Cardiac muscle cell (in vitro differentiated cells and primary cell): ENCODE measurements around the gene SLIT3. TPM values are rescaled to one million over a fixed set of nuclear protein-coding genes. Genes with fewer than 3 reads are reported as not detected.
A peak's percentile ranks its signal among the peaks of the same experiment; 100 is the strongest.

Experiments
- DNase-seq, 2 donors: peaks; one replicate each; pipeline versions ENCODE4 v3.0.0 to v3.0.0-alpha.2; 2010 to 2017; ENCODE audit warnings: low read depth in 1 of 2, low spot score in 1 of 2
- H3K27ac ChIP-seq: fragments of 200-600 bp; sonication (generic); 2 replicates; pipeline ENCODE4 v1.5.1; 2016
- H3K27me3 ChIP-seq: fragments of 200-600 bp; sonication (generic); 2 replicates; pipeline ENCODE4 v1.6.0; 2016; ENCODE audit warnings: control low read depth
- H3K36me3 ChIP-seq: fragments of 200-600 bp; sonication (generic); 2 replicates; pipeline ENCODE4 v1.5.1; 2016; ENCODE audit warnings: control low read depth
- H3K4me1 ChIP-seq: fragments of 200-600 bp; sonication (generic); 2 replicates; pipeline ENCODE4 v1.8.1; 2017; ENCODE audit warnings: low read depth, mild to moderate bottlenecking, mixed run types
- H3K4me3 ChIP-seq: fragments of 200-600 bp; sonication (generic); 2 replicates; pipeline ENCODE4 v1.5.1; 2016; ENCODE audit warnings: mild to moderate bottlenecking
- H3K9me3 ChIP-seq: fragments of 200-600 bp; sonication (generic); 2 replicates; pipeline ENCODE4 v1.5.1; 2017; ENCODE audit warnings: low read depth, mild to moderate bottlenecking, control low read depth
- CTCF ChIP-seq: IDR thresholded peaks from 2 replicates; pipeline ENCODE4 v1.5.1; 2012; ENCODE audit warnings: low read depth, mild to moderate bottlenecking, low read length
- polyA plus RNA-seq: library from polyadenylated mRNA; unstranded; fragments of >200 nt; fragmentation: Nextera tagmentation; extraction: Ambion mirVana; gene quantifications from 2 replicates; pipeline ENCODE4 v1.2.1, GENCODE V29; 2016
- total RNA-seq: library from RNA; depleted of rRNA; stranded (reverse); fragments of >200 nt; gene quantifications from 2 replicates; pipeline ENCODE4 v1.2.3, GENCODE V29; 2016

The SLIT3 gene
- total and polyA plus RNA-seq, 2 experiments from 2014 or later = 50.7 to 111 TPM

- Histone ChIP-seq H3K4me3 (no peak overlapping the region), H3K27me3 (no peaks in the 10 kb centered on the region), H3K4me1 (peaks cover 4% of the 10 kb centered on the region), H3K36me3 (no peaks in the 10 kb centered on the region), H3K27ac (no peak overlapping the region), H3K9me3 (no peaks in the 10 kb centered on the region)
- no peak for TF ChIP-seq CTCF
- DNase-seq = no peak
Observed at GRCh38 chr5:169072233-169072632, 228.7 kb downstream of the SLIT3 start.

- H3K4me1 ChIP-seq = peaks cover 4% of the 10 kb centered on the region
- H3K36me3 ChIP-seq = no peaks in the 10 kb centered on the region
- H3K27ac ChIP-seq = no peak overlapping the region
- no peaks in the 10 kb centered on the region for H3K9me3 ChIP-seq
- H3K4me3 ChIP-seq = no peak overlapping the region
- H3K27me3 ChIP-seq = no peaks in the 10 kb centered on the region
- no peak for TF ChIP-seq CTCF
- no peak for DNase-seq
Observed at GRCh38 chr5:169070413-169070812, 230.5 kb downstream of the SLIT3 start.

- peaks cover 18% of the 10 kb centered on the region for H3K4me1 ChIP-seq
- no peaks in the 10 kb centered on the region for H3K27me3 ChIP-seq
- H3K27ac ChIP-seq = peak overlapping the region; percentile 45
- no peaks in the 10 kb centered on the region for H3K9me3 ChIP-seq
- DNase-seq = peak in 1 of 2 donors; percentile 40
- no peak overlapping the region for H3K4me3 ChIP-seq
- TF ChIP-seq CTCF = no peak
- no peaks in the 10 kb centered on the region for H3K36me3 ChIP-seq
Observed at GRCh38 chr5:169067751-169068173, 233.2 kb downstream of the SLIT3 start.

GRCh38 chr5:169065400-169065799 is 235.5 kb downstream of the SLIT3 start:
- Histone ChIP-seq H3K27me3 (no peaks in the 10 kb centered on the region), H3K36me3 (no peaks in the 10 kb centered on the region), H3K27ac (no peak overlapping the region), H3K9me3 (no peaks in the 10 kb centered on the region), H3K4me1 (peaks cover 14% of the 10 kb centered on the region), H3K4me3 (no peak overlapping the region)
- TF ChIP-seq CTCF = no peak
- no peak for DNase-seq

- Histone ChIP-seq H3K36me3 (no peaks in the 10 kb centered on the region), H3K27ac (no peak overlapping the region), H3K4me1 (peaks cover 14% of the 10 kb centered on the region), H3K27me3 (no peaks in the 10 kb centered on the region), H3K9me3 (no peaks in the 10 kb centered on the region), H3K4me3 (no peak overlapping the region)
- peak; percentile 51 to 72 for DNase-seq
- no peak for TF ChIP-seq CTCF
Observed at GRCh38 chr5:169064093-169064492, 236.8 kb downstream of the SLIT3 start.
